HG02852 (cell line): ENCODE results near the gene TPPP3.
"Not testable (repeated sequence)": the region's sequence is repeated elsewhere in the genome, so short reads cannot be mapped to it uniquely, and the experiment has no call there.

Experiments
- ATAC-seq: cut with Tn5 transposase; IDR thresholded peaks from one replicate; pipeline ENCODE4 v1.9.1; 2021; ENCODE audit warnings: mild to moderate bottlenecking, moderate library complexity; ENCODE audit not compliant: unreplicated experiment

TPPP3 gene

DNA sequence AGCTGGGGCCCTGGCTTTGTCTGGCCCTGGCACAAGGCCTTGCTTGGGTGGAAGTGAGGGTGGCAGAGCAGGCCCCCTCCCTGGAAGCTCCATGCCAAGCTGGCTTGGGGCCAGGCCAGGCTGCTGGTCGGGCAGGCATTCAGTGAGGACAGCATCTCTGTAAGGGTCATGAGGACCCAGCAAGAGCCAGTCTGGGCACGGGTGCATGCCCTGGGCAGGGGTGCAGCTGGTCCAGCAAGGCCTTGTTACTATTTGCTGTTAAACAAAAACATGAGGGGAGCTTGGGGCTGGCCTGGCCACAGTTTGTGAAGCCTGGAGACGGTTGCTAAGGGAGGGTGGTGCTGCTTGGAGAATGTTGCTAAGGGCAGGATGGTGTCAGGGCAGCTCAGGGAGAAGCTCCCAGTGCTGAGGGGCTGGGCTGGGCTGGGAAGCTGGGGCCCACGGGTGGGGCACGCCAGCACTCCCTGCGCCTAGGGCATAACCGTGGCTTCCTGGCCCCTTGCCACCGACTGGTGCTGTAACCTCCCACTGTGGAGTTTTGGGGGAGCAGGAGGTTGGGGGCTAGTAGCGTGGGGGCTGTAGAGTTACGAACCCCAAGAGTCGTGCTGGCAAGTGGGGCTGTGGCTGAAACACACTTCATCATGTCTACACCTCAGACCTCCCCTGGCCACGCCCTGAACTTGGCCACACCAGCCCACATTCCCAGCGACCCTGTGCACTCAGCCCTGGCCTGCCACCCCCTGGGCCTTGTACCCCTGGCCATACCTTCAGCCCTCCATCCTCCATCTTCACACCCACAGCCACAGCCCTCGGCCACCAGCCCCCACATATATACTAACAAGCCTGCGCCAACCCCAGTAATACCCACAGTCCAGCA, 1.6 kb downstream of the TPPP3 start:
- no peak for ATAC-seq

DNA sequence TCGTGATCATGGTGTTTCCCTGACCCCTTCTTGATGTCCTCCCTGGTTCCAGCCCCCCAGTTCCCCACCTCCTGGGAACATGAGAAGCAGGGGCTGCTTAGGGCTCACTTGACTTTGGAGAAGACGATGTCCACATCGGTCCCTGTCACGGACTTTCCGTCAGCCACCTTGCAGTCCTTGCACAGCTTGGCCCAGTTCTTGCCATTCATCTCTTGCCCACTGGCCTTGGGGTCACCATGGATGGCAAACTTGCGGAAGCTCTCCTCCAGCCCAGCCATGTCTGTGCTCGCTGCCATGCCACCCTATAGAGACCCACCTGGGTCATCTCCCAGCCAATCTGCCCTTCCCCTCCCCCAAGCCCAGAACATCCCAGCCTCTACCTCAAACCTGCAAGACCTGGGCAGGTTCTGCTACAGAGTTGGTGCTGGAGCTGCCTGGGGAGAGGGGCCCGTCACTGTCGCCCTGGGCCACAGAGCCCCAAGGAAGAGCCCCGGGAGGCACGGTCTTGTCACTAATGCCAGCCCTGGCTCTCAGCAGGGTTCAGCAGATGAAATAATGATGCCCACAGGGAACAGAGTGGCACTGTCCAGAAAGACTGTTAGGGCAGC, 2.4 kb downstream of the TPPP3 start:
- no peak for ATAC-seq

DNA sequence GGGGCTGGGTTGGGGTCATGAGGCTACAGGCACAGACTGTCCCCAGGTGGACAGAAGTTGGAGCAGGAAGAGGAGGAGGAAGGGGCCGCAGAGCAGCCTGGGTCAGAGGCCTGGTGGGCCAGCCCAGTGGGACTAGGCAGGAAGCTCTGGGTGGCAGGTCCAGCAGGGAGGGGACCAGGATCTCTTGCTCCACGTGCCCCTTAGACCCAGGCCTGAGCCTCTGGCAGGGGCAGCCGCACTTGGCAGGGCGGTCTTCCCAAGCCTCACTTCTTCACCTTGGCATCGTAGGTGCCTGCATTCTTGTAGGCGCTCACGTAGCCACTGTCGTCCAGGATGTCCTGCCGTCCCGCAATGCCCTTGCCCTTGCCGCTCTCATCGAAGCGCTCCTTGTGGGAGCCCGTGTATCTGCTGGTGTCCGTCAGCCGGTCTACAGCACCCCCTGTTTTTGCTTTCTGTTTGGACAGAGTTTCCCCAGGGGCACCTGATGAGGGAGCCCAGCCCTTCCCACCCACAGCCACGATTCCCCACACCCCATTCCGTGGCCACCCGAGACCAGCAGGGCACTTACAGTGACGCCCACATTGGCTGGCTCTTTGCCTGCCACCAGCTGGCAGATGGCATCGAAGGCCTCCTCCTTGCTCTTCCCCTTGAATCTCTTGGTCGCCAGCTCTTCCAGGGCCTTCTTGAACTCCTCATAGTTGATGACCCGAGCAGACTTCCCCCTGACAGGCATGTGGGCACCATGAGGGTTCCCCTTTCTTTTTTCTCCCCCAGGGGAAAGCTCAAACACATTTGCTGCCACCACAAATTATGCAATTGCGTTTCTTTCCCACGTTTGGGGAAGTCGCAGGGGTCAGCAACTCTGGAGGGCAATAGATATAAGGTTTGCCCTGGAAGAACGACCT, 3.1 kb downstream of the TPPP3 start:
- no peak for ATAC-seq

DNA sequence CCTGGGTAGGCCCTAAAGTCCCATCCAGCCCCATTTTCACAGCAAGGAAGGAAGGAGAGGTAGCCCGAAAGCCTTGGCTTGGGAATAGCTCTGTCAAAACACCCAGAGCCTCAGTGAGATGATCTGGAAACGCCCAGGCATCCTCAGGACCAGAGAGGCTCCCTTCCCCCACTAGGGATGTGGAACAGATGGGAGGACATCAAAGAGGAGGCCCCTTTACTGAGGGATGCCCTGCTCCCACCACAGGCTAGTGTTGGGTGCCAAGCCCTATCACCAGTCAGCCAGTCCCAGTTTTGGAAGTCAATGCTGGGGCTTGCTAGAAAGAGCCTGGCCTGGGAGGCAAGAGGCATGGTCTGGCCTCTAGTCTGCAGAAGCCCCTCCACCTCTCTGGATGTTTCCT, 4.7 kb downstream of the TPPP3 start:
- no peak for ATAC-seq

DNA sequence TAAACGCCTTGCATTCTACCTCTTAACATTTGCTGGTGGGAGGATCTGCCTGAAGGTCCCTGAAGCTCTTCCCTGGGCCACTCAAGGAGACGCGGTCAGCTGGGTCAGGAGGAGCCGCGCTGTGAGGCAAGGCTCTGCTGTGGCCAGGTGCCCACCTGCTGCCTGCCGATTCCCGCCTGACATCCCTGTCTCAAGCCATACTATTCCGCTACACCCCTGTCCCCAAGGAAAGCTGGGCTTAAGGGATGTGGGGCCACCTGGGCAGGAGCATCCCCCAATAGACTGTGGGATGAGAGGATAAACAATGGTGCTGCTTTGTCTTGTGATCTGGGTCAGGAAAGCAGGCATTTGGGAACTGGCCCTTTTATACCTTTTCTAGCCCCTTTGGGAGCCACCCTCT, 5.1 kb downstream of the TPPP3 start:
- ATAC-seq = no peak

DNA sequence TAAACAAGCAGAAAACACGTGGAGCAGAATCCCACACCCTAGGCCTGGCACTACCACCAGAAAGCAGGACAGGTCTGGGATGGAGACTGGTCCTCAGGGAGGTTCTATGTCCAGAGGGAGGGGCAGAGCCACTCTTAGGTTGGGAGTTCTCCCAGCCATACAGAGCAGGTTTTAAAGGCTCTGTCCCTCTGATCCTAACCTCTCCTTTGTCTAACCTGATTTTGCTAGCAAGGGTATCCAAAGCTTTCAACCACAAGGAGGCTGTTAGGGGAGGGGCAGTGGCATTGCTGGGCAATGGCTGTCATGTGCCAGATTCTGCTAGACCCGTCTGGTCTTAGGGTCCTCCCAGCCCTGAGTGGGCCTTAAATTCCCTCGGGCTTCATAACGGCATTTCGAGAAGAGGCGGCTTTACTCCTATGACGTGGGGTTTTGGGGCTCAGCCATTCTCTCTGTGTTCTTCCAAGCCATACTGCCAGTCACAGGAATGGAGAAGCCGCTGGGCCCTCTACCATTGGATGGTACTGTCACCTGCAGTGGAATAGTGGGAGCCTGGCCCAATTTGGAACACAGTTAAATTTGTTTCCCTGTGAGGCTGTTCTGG, 5.7 kb downstream of the TPPP3 start:
- ATAC-seq = no peak

DNA sequence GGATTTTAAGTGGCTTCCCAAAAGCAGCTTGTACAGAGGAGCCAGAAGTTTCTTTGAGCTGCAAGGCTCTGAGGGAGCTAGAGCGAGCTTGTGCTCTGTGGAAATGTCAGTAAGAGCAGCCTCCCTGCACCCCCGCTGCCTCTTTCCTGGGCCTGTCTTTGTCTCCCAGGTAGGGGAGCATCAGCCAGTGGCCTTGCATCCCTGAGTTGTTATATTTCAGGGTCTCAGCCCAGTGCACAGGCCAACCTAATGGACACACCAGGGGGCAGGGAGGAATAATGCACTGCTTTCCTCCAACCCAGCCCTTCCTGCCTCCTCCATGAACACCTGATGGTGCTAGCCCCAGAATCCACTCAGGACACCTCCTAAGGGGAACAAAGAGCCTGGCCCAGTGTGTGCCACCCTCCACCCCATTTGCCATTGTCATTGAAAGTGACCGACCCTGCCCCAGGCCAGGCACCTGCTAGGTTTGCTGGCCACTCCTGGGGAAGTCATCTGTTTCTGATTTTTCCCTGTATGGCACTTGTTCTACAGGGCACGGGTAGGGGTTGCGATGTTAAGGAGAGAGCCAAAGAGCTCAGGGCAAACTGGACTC, 6.3 kb downstream of the TPPP3 start:
- no peak for ATAC-seq

DNA sequence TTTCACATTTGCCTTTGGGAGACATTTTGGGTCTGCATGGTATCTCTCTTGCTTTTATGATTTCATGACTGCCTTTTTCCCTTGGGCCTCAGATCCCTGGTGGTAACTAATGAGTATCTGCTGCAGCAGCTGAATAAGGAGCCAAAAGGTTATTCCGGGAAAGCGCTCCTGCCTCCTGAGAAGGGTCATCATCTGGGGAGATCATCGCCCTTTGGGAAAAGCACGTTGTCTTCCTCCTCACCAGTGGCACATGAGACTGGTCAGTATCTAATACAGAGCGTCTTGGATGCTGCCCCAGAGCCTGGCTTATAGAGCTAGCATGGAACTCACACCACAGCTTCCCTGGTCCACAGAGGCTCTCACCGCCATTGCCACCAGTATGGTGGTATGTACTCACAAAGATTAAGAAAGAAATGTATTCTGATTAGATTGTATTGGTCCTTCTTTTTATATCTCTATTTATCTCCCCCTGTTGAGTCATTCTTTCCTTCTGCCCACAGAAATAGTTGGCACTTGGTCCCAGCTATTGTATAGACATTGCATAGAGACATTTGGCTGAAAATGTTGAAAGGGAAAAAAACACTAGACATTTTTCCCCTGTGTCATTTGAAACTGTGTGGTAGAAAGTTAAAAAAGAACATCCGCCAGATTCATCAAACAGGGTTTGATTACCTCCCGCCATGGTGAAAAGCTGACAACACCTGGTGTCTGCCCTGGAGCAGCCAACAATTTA, 8.4 kb downstream of the TPPP3 start:
- ATAC-seq = no peak

DNA sequence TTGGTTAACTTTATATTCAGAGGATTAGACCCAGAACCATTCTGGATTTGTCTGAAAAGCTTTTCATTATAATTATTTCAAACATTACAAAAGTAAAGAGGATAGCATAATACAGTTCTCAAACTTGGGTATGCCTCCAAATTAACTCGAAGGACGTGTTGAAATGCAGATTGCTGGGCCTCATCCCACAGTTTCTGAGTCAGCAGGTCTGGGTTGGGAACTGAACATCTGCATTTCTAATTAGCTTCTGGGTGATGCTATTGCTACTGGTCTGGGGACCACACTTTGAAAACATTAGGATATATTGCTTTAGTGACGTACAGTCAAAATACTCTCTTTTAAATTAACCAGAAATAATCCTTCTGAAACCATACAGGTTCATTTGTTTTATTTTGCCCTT, 10.0 kb downstream of the TPPP3 start:
- no peak for ATAC-seq

DNA sequence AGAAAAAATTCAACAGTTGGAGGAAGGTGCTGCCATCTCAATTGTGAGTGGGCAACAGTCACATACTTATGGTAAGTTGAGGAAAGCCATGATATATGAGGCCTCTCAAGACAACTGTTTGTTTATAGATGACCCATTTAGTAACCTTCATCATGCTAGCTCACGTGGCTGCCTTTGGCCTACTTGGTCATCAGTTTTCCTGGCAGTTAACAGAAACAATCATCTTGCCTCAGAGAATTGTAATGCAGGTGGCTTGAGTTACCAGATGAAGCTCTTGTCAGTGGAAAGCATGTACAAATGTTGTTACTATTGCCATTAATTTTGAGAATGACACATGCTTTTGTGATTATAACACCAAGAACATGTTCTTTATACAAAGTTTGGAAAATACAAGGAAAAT, 14.7 kb downstream of the TPPP3 start:
- ATAC-seq = no peak

DNA sequence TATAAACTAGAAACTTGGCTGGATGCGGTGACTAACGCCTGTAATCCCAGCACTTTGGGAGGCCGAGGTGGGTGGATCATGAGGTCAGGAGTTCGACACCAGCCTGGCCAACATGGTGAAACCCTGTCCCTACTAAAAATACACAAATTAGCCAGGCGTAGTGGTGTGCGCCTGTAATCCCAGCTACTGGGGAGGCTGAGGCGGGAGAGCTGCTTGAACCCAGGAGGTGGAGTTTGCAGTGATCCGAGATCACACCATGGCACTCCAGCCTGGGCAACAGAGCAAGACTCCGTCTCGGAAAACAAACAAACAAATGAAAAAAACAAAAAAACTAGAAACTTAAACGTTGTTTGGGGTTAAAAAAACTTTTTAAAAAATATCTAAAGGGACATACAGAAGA, 17.3 kb downstream of the TPPP3 start:
- ATAC-seq = not testable (repeated sequence)

DNA sequence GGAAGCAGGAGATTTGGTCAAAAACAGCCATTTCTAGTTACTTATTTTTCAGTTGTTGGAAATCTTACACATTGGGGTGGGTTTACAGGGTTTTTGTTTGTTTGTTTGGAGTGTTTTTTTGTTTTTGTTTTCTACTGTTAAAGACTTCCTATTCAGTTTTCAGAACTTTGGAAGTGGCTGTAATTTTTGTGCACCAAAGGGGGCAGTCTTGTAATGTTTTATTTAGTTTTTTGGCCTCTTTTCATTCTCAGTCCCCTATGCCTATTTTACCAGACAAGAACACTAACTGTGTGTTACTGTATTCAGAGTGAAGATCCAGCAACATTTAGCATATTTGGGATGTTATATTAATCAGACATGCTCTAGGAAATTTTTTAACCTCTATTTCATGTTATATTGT, 20.6 kb downstream of the TPPP3 start:
- ATAC-seq = no peak

DNA sequence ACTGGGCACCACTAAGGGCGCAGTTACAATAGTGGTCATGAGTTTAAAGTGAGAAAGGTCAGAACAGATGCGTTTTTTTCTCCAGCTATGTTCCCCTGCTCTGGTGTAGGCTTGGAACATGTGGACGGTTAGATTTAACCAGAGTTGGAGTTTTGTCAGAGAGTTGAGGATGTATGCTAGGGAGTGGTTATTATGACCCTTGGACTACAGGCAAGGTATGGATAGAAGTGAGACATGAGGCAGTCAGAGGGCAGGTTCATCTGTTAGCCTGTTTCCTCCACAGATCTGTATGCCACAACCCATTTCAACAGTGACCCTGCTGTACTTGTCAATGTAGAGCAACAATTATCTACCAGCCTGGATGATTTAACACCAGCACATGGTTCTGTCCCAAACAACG, 22.6 kb downstream of the TPPP3 start:
- no peak for ATAC-seq

DNA sequence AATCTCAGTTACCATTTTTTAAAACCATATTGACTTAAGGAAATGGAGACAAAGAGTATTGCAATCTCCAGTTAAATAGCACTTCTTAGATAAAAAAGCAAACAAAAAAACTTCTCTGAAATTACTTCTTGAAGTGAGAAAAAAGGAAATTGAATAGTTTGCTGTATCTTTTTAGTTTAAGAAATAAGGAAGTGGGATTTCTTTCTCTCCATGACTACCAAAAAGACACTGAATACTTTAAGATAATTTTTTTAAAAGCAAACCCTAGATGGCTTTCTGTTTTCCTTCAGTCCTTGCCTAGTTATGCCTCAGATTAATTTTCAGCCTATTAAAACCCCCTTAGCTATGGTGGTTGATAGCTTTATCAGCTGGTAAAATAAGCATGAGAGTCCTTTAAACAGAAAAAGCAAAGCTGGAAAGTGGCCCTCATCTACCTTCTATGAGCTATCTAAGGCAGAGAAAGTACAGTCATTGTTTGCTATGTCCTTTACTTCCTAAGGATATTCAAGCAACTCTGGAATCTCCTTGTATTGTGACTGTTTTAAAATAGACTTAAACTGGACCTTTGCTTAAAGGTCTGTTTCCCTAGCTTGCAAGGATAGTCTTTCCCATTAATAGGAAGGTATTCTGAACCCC, 28.6 kb downstream of the TPPP3 start:
- ATAC-seq = no peak

DNA sequence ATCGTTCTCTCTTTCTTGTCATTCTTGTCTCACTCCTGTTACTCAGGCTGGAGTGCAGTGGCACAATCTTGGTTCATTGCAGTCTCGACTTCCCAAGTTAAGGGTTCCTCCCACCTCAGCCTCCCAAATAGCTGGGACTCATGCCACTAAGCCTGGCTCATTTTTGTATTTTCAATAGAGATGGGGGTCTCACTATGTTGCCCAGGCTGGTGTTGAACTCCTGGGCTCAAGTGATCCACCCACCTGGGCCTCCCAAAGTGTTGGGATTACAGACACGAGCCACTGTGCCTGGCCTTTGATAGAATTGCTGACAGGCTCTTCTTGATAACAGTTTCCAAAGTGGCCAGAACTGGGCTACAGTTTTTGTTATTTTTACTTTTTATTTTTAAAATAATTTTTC, 32.3 kb downstream of the TPPP3 start:
- no peak for ATAC-seq

DNA sequence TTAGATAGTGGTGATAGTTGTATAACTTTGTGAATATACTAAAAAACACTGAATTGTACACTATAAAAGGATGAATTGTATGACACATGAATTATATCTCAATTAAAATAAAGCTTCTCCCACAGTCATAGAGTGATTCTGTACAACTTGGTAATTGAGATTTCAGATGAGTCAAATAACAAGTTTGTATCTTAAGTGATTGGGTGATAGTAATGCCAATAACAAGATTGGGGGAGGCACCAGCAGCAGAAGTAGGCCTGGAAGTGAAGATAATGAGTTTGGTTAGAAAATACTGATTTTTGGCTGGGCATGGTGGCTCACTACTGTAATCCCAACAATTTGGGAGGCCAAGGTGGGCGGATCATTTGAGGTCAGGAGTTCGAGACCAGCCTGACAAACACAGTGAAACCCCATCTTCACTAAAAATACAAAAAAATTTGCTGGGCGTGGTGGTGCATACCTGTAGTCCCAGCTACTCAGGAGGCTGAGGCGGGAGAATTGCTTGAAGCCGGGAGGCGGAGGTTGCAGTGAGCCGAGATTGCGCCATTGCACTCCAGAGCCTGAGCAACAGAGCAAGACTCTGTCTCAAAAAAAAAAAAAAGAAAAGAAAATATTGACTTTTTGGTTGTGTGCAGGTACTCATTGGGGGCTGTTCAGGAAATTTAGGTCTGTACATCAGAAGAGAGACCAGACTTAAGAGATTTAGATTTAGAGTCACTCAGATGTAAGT, 33.6 kb downstream of the TPPP3 start:
- ATAC-seq = not testable (repeated sequence)

DNA sequence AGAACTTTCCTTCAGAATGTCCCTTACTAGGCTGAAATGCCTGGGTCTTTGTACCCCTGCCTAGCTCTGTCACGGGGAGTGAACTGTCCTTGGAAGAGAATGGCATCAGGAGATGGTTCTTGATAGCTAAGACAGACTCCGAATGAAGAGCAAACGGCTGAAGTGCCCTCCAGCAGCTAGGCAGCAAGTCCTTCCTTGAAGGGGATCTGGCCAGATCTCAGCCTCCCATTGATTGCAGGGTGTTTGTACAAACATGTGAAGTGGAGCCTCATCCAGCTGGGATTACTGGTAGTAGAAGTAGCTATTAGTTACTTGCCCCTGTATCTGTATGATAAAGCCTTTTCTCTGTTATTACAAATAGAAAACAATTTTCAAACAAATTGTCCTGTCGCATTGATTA, 35.7 kb downstream of the TPPP3 start:
- ATAC-seq = no peak

DNA sequence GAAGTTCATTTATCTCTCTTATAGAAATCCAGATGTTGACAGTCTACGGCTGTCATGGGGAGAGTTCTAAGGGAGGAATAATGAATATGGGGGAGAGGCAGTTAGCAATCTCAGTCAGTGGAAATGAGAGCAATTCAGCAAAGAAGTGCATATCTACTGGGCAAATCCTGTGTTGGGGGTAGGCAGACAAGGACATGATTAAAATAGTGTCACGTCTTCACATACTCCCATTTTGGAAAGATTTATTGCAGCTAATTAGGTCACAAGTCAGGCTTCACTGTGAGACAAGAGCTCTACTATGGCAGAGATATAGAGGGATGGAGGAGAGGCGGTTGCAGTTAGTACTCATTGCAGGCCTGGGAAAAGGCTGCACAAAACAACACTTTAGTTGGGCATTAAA, 36.9 kb downstream of the TPPP3 start:
- ATAC-seq = no peak

DNA sequence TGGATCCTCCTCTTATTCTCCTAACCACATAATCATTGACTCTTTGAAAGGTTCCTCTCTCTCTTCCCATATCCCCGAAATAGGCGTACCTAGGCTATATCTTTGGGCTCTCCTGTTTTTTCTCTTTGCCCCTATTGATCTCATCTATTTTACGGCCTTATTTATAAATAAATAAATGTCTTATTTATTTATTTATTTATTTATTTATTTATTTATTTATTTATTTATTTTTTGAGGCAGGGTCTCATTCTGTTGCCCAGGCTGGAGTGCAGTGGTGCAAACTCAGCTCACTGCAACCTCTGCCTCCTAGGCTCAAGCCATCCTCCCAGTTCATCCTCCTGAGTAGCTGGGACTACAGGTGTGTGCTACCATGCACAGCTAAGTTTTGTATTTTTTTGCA, 40.8 kb downstream of the TPPP3 start:
- not testable (repeated sequence) for ATAC-seq
